ENCODE results near the gene NKIRAS2. TPM values are rescaled to one million over a fixed set of nuclear protein-coding genes. Genes with fewer than 3 reads are reported as not detected.

Gene NKIRAS2
- total RNA-seq: 41.6 and 52.4 TPM in 2 replicates

DNA sequence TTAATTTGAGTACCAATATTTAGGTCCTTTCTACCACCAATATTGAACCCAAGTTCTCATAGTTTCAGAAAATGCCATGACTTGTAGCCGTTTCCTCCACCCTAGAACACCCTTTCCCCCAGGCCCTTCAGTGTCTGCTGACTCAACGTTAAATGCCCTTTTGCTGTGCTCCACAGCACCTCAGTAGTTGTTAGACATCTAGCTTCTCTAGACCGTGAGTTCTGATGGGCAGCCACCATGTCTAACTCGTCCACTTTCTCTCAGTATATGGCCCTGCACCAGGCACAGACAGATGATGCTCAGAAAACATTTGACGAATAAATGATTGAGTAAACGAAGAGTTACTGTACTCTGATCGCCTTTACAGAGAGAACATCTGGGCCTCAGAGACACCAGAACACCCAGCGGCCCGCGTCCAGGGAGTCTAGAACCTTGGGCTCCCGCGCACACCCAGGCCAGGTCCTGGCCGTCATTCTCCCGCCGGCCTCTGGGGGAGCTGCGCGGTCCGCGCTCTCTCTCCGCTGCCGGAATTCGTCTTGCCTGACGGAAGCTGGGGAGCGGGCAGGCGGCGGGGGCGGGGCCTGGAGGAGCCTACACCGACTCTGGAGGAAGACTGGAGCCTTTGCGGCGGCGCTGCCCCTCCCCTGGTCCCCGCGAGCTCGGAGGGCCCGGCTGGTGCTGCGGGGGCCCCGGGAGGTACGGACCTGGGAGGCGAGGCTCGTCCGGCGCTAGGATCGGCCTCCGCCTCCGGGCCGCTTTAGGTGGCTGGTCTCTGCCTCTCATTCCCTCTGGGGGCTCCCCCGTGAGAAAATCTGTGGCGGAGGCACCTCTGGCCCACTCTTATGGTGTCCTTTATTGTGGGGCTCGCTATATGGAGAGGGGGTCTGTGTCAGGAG lies at the start of gene NKIRAS2:
Gene NKIRAS2, plus strand, starts transcription at position 582 of the 896 bp plus-strand sequence. CDS start 1,488 bp downstream, outside the sequence.
- DNase-seq (ENCODE audit: low read depth, low spot score): peak; percentile 74

DNA sequence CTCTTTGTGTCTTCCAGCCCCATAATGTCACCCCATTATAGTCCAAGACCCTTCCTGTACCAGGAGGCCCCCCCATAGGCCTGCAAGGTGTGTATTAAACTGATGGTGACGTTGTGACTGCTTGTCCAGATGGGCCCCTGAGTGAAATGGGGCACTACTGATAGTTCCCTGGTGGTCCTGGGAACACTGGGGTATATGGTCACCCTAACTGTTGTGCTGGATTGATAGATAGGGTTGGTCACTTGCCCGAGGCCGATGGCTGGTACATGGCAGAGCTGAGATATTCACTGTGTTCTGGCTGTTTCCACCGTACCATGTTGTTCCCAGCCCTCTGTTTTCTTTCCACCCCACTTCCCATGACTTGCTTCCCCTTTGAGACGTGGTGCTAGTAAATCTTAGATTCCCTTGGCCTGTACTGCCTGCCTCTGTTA lies 49.0 kb upstream of the NKIRAS2 start:
- no peak for DNase-seq (ENCODE audit: low read depth, low spot score)

DNA sequence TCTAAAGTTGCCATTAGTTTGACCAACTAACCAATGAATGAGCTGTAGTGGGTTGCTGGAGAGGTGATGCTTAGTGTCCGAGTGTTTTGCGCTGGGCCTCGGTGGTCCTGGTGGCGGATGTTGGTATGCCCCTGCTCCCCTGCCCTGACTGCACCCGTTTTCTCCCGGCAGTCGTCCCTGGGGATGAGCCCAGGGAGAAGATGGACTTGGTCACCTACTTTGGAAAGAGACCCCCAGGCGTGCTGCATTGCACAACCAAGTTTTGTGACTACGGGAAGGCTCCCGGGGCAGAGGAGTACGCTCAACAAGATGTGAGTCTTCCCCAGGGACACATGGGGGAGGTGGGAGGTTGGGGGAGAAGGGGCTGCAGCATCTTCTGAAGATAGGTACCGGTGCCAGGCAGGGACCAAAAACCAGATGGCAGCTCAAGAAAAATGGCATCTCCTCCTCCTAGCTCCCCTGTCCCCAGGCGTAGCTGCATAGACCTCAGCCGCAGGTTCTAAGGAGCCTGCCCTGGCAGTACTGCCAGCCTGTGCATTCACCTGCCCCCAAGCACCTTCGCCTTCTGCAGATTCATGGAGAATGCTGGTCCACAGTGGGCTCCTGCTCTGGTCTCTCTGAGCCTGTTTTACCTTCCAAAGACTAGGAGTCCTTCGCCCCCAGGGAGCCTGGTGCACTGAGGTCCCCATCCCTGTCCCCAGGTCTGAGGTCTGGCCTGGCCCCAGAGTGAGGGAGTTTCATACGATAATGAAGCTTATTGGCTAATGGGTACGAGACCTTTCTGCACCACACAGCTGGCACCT lies 48.0 kb upstream of the NKIRAS2 start:
- DNase-seq (ENCODE audit: low read depth, low spot score): no peak

DNA sequence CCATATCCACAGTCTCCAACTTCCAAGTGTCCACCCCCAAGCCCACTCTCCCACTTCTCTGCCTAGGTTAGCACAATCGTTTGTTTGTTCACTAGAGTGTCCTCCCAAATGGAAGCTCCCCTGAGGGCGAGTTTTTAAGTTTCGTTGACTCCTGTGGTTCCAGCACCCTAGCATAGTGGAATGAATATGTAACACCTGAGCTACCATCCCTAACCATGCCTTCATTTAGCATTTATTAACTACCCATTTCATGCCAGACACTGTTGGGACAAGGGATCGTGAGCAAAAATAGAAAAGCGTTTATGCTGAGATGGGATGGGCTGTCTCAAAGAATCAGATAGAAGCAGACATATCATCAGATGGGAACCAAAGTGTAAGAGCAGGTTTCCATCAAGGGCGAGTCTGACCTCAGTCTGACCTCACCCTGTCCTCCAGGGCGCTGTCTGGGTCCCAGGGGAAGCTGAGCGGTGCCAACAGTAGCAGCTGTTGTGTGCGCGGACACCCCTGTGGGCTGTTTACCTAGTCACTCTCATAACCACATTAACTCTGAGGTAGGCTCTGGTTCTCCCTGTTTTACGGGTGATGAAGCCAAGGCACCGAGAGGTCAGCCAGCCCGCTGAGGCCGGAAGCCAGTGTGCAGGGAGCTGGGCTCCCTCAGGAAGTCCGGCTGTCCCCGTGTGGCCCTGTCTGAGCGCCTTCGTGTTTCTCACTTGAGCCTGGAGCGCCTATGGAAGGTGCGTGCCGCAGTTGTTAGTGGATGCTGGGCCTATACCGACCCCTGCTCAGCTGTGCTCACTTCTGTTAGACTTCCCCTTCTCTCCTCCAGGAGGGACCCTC lies 47.1 kb upstream of the NKIRAS2 start:
- DNase-seq (ENCODE audit: low read depth, low spot score): no peak

DNA sequence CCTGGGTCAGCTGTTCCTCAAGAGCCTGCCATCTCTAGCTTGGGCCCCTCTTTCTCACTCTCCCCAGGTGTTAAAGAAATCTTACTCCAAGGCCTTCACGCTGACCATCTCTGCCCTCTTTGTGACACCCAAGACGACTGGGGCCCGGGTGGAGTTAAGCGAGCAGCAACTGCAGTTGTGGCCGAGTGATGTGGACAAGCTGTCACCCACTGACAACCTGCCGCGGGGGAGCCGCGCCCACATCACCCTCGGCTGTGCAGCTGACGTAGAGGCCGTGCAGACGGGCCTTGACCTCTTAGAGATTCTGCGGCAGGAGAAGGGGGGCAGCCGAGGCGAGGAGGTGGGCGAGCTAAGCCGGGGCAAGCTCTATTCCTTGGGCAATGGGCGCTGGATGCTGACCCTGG lies 46.5 kb upstream of the NKIRAS2 start:
- no peak for DNase-seq (ENCODE audit: low read depth, low spot score)

DNA sequence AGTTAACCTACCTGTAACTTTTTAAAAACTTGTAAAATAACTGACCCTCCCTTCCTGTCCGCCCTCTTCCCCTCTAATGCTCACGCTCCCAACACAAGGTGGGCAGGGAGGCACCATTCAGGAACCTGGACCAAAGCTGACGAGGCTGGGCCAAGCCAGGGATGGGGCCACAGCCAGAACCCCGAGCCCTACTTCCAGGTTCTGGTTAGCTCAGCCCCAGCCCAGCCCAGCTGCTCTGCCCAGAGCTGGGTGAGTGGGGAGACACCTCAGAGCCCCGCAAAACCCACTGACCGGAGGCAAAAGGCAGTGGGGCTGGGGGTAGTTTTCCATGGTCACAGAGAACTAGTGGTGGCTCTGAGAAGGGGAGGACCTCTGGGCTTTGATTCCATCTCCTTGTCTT lies 45.9 kb upstream of the NKIRAS2 start:
- no peak for DNase-seq (ENCODE audit: low read depth, low spot score)

DNA sequence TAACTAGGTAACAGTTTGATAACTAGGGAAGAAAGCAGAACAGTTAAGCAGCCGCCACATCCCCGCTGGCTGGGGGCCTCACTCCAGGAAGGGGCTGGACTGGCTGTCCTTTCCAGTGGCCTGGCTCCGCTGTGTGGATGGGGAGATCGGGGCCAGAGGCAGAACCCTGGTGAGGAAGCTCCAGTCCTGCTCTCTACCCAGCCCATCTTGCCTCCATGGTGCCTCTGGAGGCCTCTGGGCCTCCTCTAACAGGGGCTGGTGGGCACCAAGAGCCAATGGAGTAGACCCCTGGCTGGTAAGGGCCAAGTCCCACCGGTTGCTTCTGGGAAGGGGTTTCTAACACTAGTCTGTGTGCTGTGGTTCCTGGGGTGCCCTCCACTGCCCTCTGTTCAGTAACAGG lies 45.2 kb upstream of the NKIRAS2 start:
- DNase-seq (ENCODE audit: low read depth, low spot score): no peak

DNA sequence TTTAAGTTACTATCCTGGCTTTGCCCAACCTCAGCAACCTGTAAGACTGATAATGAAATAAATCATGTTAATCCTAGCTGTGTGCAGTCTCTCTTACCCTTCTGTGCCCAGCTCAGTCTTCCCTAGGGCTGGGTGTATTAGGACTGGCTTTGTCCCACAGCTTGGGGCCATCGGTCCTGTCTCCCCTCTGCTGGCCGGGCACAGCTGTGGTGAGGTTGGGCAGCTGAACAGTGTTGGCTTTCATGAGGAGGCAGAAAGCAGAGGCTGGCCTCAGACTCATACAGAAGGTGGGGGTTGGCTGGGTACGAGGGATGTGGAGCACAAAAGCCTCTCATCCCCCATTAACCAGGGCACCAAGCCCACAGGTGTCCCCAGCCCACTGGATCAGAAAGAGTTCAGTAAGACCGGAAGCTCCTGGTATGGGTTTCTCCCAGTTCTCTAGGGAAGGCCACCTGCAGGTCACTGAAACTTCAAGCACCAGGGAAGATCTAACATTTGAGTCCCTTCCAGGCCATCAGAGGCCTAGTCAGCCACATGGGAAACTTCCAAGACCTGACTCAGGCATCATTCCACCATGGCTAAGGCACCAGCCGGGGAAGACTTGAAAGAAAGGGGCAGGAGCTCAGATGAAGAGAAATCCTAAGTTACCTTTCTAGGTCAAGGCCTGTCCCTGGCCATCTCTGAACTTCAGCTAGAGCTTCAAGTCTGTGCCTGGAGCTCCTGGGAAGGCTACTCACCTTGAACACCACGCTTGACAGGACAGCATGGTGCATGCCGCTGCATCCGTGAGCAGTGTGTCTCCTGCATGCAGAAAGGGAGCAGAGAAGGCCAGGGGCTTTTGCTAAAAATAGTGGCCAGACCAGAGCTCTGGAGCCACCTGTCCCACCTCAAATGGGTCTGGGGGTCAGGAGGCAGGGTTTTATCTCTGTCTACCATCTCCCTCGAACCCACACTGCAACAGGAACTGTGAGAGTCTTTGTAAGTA lies 44.5 kb upstream of the NKIRAS2 start:
- no peak for DNase-seq (ENCODE audit: low read depth, low spot score)

DNA sequence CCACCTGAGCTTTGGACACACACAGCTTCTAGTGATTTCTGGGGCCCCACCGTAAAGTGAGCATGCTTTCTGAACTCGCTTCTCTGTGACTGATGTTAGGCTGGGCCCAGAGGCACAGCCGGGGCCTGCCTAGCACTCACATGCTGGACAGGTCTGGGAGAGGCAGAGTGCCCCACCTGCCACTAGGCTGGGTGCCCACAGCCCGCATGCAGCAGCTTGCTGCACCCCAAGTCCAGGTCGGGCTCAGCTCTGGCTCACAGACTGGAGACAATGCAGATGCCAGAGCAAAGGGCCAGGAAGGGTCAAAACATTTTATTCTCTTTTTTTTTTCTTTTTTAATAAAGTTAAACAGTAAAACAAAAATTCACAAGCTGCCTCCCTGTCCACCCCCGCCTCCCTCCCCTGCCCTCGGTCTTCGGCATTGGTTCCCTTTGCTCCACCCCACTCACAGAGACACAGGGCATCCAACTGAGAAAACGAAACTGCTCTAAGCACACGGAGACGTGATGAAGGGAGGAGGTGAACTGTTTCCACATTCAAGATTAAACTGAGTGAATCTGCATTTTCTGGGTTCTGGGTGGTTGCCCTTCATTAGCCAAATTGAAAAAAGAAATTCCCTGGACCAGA lies 43.6 kb upstream of the NKIRAS2 start:
- DNase-seq (ENCODE audit: low read depth, low spot score): no peak

DNA sequence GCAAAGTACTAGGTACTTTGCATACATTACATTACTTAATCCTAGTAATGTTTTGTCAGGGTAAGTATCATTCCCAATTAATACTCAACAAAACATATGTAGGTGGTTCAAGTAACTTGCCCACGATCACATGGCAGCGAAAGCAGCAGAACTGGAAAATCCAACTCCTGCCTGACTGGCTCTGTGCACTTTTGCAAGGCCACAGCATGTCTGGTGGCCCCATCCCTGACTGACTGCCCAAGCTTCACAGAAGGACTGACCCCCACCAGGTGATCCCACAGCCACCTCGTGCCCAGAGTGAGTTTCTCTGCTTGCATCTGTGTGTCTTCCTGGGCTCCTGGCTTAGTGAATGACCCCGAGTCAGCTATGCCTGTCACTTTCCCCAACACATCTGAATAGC lies 41.9 kb upstream of the NKIRAS2 start:
- no peak for DNase-seq (ENCODE audit: low read depth, low spot score)

DNA sequence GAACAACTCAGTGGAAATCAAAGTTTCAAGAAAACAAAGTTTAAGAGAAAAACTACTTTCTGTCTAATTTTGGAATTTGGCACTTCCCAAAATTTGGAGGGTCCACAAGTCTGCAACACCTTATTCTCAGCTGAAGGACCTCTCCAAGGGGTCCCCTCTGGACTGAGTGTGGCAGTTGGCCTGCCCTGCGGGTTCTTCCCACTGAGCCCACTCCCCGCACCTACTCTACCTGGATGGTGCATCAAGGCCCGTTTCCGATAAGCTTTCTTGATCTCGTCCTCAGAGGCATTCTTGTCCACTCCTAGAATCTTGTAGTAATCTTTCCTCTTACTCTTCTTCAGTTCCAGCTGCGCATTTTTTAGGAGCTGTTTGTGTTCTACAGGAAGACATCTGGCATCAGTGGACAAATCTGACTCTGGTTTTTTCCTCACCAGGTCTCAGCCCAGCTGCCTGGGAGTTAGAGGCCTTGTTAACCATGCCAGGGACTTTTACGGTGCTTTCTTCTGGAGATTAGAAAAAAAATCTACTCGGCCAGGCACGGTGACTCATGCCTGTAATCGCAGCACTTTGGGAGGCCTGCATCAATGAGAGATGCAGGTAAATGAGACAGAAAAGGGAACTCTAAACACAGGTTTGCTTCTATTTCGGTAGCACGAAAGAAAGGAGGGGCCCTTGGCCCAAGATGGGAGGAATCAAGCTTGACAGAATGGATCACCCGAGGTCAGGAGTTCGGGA lies 37.7 kb upstream of the NKIRAS2 start:
- DNase-seq (ENCODE audit: low read depth, low spot score): no peak

DNA sequence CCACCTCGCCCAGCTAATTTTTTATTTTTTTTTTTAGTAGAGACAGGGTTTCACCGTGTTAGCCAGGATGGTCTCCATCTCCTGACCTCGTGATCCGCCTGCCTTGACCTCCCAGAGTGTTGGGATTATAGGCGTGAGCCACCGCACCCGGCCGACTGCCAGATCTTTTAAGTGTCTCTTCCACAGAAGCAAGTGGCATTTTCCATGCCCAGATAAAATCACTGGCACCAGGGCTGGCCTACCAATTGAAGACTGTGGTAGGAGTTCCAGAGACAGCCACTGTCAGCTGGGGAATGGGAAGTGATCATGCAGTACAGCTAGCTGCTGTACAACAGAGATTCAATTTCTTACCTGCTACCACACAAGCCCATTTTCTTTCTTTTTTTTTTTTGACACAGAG lies 35.4 kb upstream of the NKIRAS2 start:
- no peak for DNase-seq (ENCODE audit: low read depth, low spot score)

DNA sequence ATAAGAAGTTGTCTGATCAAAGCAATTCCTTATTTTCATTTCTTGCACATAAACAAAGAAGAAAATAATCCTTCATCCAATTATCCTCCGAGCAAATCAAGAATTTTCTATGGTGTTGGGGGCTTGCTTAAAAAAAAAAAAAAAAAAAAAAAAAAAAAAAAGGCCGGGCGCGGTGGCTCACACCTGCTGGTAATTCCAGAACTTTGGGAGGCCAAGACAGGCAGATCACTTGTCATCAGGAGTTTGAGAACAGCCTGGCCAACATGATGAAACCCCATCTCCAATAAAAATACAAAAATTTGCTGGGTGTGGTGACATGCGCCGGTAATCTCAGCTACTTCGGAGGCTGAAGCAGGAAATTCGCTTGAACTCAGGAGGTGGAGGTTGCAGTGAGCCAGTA lies 34.0 kb upstream of the NKIRAS2 start:
- no peak for DNase-seq (ENCODE audit: low read depth, low spot score)

DNA sequence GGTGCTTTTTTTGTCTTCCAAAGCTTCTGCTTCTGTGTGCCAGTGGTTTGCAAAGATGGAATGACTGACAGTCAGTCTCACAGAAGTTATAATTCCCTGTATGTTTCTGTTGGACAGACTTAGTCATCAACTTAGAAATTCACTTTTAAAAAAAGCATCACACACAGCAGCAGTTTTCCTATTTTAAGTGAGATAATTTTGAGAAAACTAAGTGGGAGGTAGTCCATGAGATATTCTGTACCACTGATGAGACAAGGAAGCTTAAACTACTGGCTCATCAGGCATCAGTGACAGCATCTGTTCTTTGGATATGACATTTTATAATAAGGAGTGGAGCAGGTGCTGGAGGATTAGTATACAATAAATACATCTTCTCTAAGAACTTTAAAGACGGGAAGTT lies 33.3 kb upstream of the NKIRAS2 start:
- no peak for DNase-seq (ENCODE audit: low read depth, low spot score)

DNA sequence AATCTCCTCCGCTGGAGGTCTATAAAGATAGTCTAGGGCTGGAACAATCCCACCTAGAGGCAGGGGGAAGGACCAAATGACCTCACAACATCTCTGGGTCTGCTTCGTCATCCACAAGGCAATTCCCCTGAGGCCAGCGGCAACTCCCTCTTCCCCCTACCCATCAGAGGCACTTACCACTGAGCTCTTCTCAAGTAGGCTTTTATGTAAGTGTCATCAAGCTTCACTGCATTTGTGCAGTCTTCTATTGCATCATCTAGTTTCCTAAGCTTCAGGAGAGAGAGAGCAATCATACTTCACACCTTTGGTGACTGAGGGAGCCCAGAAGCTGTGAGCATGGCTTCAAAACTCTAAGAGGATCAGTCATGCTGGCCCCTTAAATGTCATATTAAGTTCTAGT lies 32.2 kb upstream of the NKIRAS2 start:
- DNase-seq (ENCODE audit: low read depth, low spot score): no peak

DNA sequence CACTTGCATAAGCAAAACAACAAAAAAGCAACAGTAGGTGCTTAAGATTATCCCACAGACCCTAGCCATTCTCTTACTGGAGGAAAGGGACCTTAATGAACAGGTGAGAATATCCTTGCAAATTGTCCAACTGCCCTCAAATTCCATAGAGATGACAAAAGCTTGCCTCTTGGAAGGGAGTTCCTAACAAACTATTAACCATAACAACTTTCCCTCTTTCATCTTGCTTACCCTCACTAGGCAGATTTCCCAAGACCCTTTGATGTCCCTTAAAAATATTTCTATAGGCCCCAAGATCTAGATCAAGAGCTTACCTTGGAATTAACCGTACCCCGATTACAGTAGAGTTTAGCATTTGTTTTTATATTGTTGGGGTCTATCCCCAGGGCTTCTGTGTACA lies 31.5 kb upstream of the NKIRAS2 start:
- no peak for DNase-seq (ENCODE audit: low read depth, low spot score)

DNA sequence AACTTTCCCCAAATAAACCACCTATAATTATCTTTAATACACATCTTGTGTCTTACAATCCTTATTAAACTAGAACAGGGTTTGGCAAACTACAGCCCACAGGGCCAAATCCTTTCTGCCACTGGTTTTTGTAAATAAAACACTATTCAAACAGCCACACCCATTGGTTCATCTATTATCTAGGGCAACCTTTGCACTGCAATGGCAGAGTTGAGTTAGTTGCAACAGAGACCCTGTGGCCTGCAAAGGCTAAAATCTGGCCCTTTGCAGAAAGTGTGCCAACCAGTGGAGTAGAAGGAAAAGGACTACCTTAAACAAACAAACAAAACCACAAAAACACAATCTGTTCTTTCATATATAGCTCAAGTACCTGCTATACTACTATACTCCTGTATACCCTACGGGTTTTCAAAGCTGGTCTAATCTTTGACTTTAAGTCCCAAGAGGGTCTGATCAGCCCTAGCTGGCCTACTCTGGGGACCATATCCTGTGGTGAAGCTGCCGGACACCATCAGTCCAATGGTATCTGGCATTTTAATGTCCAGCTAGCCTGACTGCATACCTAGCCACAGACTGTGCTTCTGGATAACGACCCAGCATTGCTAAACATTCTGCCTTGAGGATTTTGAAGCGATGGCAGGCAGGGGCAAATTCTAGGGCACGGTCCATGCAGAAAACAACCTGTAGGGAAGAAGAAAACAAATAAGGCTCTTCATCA lies 30.0 kb upstream of the NKIRAS2 start:
- DNase-seq (ENCODE audit: low read depth, low spot score): no peak

DNA sequence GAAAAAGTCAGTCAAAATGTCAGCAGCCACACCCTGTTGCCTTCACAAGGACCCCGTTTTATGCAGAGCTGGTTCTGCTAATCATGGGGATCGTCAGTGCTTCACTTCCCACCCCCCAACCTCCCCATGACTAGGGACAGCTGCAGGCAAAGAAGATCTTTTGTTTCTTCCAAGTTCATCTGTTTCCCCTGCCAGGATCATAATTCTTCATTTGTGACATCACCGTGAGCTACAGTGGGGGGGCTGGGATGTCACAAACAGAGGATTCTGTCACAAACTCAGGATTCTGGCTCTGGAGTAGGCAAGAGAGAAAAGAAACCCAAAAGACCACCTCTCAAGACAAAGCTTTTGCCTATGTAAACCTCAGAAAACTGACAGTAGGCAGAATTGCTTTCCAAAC lies 27.3 kb upstream of the NKIRAS2 start:
- no peak for DNase-seq (ENCODE audit: low read depth, low spot score)

DNA sequence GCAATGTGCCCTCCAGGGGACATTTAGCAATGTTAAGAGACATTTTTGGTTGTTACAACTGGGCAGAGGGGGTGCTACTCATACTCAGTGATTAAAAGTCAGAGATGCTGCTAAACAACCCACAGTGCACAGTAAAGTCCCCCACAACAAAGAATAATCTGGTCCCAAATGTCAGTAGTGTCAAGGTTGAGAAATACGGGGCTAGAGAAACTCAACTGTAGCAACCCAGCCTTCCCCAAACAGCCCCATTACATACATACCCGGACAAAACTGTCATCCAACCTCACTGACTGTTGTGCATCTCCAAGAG lies 23.1 kb upstream of the NKIRAS2 start:
- no peak for DNase-seq (ENCODE audit: low read depth, low spot score)

All from pulmonary artery endothelial cell (primary cell).